ENCODE results near the gene NUP153. TPM values are rescaled to one million over a fixed set of nuclear protein-coding genes. Genes with fewer than 3 reads are reported as not detected.

NUP153 gene
- total and polyA plus RNA-seq, 7 donors, result 6.6 to 31.4 (median 30.0) TPM

Small RNA genes within 50 kb of the gene (small RNA-seq; reads per million reads assigned to genes)
- gene RF00019 (0 reads per million in 3 donors), gene RNA5SP204 (6.6 to 9.6 (median 9.5) reads per million in 3 donors), gene RNU6-190P (0 reads per million in 3 donors), gene SUMO2P13 (0 reads per million in 3 donors)

Other genes with a start within 250 kb of the NUP153 start
- gene FAM8A1, start 106.6 kb downstream of the NUP153 start, total RNA-seq, result 10 to 100 TPM; 39.0 to 70.4 (median 51.8) TPM
- gene FAM8A1, start 106.6 kb downstream of the NUP153 start, polyA plus RNA-seq, result 10 to 100 TPM in 2 of 3 donors, 1 to 10 TPM in 1; 9.0 to 13.8 (median 13.4) TPM

Measured in sigmoid colon (tissue), 7 donors.